Esophagus muscularis mucosa (tissue), 4 donors: Measurements from ENCODE around the gene SH2D5. TPM values are rescaled to one million over a fixed set of nuclear protein-coding genes. Genes with fewer than 3 reads are reported as not detected.
A peak's percentile ranks its signal among the peaks of the same experiment; 100 is the strongest.

Source experiments
- DNase-seq: peaks from one replicate; pipeline ENCODE4 v3.0.0-alpha.2; 2017; ENCODE audit errors: extremely low spot score
- H3K27ac ChIP-seq, 4 donors: fragments of 200-600 bp; sonication (generic); replicated peaks in 1 of 4; 1 replicate in 3 of 4; 2 replicates in 1 of 4; pipeline ENCODE4 v1.5.1; 2016 to 2019; ENCODE audit warnings: mild to moderate bottlenecking in 1 of 4
- H3K27me3 ChIP-seq, 4 donors: fragments of 200-600 bp; sonication (generic); one replicate each; pipeline versions ENCODE4 v1.5.1 to v1.6.0; 2016 to 2019
- H3K36me3 ChIP-seq, 4 donors: fragments of 200-600 bp; sonication (generic); one replicate each; pipeline ENCODE4 v1.5.1; 2016 to 2019
- H3K4me1 ChIP-seq, 4 donors: fragments of 200-600 bp; sonication (generic); one replicate each; pipeline ENCODE4 v1.5.1; 2016 to 2019
- H3K4me3 ChIP-seq, 4 donors: fragments of 200-600 bp; sonication (generic); 1 replicate in 2 of 4; 2 replicates in 2 of 4; pipeline ENCODE4 v1.5.1; 2016 to 2019; ENCODE audit warnings: mild to moderate bottlenecking in 4 of 4, moderate library complexity in 1 of 4
- H3K9me3 ChIP-seq, 4 donors: fragments of 200-600 bp; sonication (generic); 1 replicate in 3 of 4; 2 replicates in 1 of 4; pipeline ENCODE4 v1.5.1; 2016 to 2019
- EP300 ChIP-seq: sonication (generic); formaldehyde crosslinking; IDR thresholded peaks from one replicate; pipeline ENCODE4 v1.6.1; 2017; ENCODE audit warnings: antibody characterized with exemption
- POLR2A ChIP-seq: fragments of 450-650 bp; IDR thresholded peaks from one replicate; pipeline ENCODE4 v1.6.1; 2017; ENCODE audit warnings: antibody characterized with exemption, moderate library complexity, mild to moderate bottlenecking, low read depth
- POLR2AphosphoS5 ChIP-seq, 2 donors: sonication (generic); formaldehyde crosslinking; IDR thresholded peaks; one replicate each; pipeline ENCODE4 v1.6.1; 2017; ENCODE audit warnings: antibody characterized with exemption in 2 of 2
- WGBS: methylation state at CpG from one replicate; pipeline ENCODE4 v1.1.5; 2018; 5-methylcytosine and 5-hydroxymethylcytosine counted together
- intact Hi-C: fragments of 100-400 bp; cut with DNase I; formaldehyde crosslinking; loops from one replicate; pipeline ENCODE4 v1.15.1; 2023
- total RNA-seq, 4 donors: library from RNA; depleted of rRNA; stranded (reverse); fragments of >200 nt; gene quantifications; one replicate each; pipeline versions ENCODE4 v1.1.0 to v1.2.1, GENCODE V29; 2016
- TF ChIP-seq, protein P1 (sequence below), 3 experiments: fragments of 200-600 bp in 2 of 3; fragments of 450-650 bp in 1 of 3; sonication (generic) in 2 of 3; IDR thresholded peaks; one replicate each; pipeline ENCODE4 v1.5.1; 2017 to 2019; ENCODE audit warnings: antibody characterized with exemption in 3 of 3, mild to moderate bottlenecking in 2 of 3, moderate library complexity in 1 of 3

The SH2D5 gene
- total RNA-seq, 4 donors from 2014 or later, result 0.42 to 7.2 (median 1.7) TPM

DNA sequence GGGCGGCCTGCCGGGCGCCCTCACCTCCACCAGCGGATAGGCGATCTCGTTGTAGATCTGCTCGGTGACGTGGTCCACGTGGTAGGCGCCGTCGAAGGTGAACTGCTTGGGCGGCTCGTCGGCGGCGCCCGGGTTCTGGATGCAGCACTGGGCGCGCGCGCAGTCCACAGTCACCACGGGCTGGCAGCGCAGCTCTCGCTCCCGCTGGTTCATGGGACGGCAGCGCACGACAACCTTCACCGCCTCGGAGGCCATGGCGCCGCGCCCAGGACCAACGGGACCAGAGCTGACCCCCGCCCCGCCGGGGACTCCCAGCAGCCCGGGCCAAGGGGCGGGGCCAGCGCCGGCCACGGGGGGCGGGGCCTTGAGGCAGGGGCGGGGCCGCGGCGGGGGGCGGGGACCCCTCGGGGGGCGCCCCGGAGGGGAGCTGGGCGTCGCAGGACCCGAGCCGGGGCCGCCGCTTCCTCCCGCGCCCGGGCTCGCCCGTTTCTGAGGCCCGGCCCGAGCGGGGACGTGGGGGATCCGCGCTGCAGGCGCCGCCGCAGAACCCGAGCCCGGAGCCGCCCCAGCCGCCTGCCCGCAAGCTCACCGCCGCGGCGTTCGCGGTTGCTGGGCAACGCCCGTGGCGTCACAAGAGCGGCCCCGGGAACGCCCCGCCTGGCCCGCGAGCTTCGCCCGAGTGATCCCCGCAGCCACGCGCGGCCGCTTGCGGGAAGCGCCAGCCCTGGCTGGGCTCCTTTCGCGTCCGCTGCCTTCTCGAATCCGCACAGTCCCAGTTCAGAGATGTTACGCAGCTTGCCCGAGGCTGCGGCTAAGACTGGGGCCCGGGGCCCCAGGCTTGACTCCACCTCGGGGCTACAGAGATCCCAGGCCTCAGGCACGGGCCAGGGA lies 14.8 kb downstream of the SH2D5 start, which contains the start of gene KIF17:
KIF17 (minus strand) TSS at position 556 of the 891 bp plus-strand sequence; CDS start at position 255, 301 bp downstream.
- no peaks in the 10 kb centered on the region for H3K36me3 ChIP-seq
- peaks cover 0 to 23% (median 6%) of the 10 kb centered on the region in 4 donors for H3K27me3 ChIP-seq
- WGBS, result no CpG with 5 or more reads among the region's 112 CpGs
- peak within 1 kb of the TSS in 3 of 4 donors; percentile 28 to 54 (median 39) for H3K27ac ChIP-seq
- intact Hi-C loops, result no loop called here
- H3K4me1 ChIP-seq, result peaks cover 9 to 17% (median 12%) of the 10 kb centered on the region in 4 donors
- H3K9me3 ChIP-seq, result no peaks in the 10 kb centered on the region
- H3K4me3 ChIP-seq, result peak within 1 kb of the TSS; percentile 52 to 74 (median 57)
- DNase-seq, result no peak
- no peak for TF ChIP-seq POLR2AphosphoS5 (IDR thresholded peaks at IDR 0.05)
- TF ChIP-seq, protein P1, sequence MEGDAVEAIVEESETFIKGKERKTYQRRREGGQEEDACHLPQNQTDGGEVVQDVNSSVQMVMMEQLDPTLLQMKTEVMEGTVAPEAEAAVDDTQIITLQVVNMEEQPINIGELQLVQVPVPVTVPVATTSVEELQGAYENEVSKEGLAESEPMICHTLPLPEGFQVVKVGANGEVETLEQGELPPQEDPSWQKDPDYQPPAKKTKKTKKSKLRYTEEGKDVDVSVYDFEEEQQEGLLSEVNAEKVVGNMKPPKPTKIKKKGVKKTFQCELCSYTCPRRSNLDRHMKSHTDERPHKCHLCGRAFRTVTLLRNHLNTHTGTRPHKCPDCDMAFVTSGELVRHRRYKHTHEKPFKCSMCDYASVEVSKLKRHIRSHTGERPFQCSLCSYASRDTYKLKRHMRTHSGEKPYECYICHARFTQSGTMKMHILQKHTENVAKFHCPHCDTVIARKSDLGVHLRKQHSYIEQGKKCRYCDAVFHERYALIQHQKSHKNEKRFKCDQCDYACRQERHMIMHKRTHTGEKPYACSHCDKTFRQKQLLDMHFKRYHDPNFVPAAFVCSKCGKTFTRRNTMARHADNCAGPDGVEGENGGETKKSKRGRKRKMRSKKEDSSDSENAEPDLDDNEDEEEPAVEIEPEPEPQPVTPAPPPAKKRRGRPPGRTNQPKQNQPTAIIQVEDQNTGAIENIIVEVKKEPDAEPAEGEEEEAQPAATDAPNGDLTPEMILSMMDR (IDR thresholded peaks at IDR 0.05), result no peak

DNA sequence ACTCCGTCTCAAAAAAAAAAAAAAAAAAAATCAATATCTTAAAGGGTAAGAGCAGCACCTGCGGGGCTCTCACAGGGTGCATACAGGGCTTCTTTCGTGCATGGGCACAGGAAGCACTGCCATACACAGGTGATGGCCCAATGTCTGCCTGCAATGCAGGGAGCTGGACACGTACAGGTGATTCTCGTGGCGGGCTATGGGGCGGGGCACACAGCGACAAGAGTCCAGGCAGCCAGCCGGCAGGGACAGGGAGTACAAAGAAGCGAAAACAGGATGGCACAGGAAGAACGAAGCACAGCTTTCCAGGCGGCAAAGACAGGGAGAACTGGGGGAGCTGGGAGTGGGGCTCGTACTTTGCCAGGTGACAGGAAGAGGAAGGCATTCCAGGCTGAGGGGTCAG lies 16.3 kb downstream of the SH2D5 start:
- intact Hi-C loops, result no loop called here
- Histone ChIP-seq H3K27ac (no peak overlapping the region), H3K36me3 (no peaks in the 10 kb centered on the region), H3K4me1 (peaks cover 9 to 17% (median 12%) of the 10 kb centered on the region in 4 donors), H3K4me3 (no peak overlapping the region), H3K27me3 (peaks cover 0 to 34% (median 6%) of the 10 kb centered on the region in 4 donors), H3K9me3 (no peaks in the 10 kb centered on the region)
- no peak for TF ChIP-seq POLR2AphosphoS5 (IDR thresholded peaks at IDR 0.05)
- WGBS, result 90% methylated on average over 13 of the region's 13 CpGs
- no peak for DNase-seq

DNA sequence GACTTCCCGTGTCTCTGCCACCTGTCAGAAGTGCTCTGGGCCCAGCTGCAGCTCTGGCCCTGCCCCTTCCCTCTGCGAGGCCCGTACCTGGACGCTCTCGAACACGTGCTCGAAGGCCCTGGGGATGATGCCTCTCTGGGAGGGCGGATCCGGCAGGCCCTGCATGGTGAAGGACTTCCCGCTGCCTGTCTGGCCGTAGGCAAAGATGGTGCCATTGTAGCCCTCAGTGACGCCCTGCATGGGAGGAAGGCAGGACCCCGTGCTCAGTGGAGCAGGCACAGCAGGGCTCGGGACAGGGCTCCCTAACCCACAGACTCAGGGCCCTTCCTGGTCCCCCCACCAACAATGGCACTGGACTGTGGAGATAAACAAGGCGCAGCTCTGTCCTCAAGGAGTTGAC lies 17.1 kb downstream of the SH2D5 start:
- 93% methylated on average over 8 of the region's 15 CpGs for WGBS
- H3K36me3 ChIP-seq, result no peaks in the 10 kb centered on the region
- no peak for DNase-seq
- H3K9me3 ChIP-seq, result no peaks in the 10 kb centered on the region
- H3K27ac ChIP-seq, result no peak overlapping the region
- intact Hi-C loops, result no loop called here
- no peak overlapping the region for H3K4me3 ChIP-seq
- no peak for TF ChIP-seq EP300
- no peak for TF ChIP-seq POLR2AphosphoS5 (IDR thresholded peaks at IDR 0.05)
- TF ChIP-seq POLR2A, result no peak
- TF ChIP-seq, protein P1 (IDR thresholded peaks at IDR 0.05), result no peak
- peaks cover 0 to 41% (median 6%) of the 10 kb centered on the region in 4 donors for H3K27me3 ChIP-seq
- H3K4me1 ChIP-seq, result peaks cover 9 to 17% (median 12%) of the 10 kb centered on the region in 4 donors

DNA sequence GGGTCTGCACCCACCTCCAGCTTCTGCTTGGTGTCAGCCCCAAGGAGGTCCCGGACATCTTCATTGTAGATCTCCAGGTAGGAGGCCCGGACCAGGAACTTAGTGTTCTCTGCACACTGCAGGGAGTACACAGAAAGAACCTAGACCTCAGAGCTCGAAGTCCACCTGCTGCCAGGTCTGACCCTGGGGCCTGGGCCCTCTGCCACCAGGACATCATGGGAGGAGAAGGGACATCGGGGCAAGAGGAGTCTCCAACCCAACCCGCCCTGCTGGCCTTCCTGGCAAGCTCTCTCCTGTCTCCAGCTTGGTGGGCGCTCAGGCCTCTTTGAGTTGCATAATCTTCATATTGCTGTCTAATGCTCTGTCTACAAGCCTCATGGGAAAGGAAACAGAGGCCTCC lies 19.1 kb downstream of the SH2D5 start:
- H3K36me3 ChIP-seq, result no peaks in the 10 kb centered on the region
- H3K9me3 ChIP-seq, result no peaks in the 10 kb centered on the region
- intact Hi-C loops, result no loop called here
- DNase-seq, result no peak
- H3K27ac ChIP-seq, result no peak overlapping the region
- H3K4me1 ChIP-seq, result peaks cover 9 to 17% (median 12%) of the 10 kb centered on the region in 4 donors
- H3K4me3 ChIP-seq, result no peak overlapping the region
- TF ChIP-seq POLR2AphosphoS5 (IDR thresholded peaks at IDR 0.05), result no peak
- no peak for TF ChIP-seq EP300
- TF ChIP-seq POLR2A, result no peak
- TF ChIP-seq, protein P1 (IDR thresholded peaks at IDR 0.05), result no peak
- peaks cover 0 to 55% (median 6%) of the 10 kb centered on the region in 4 donors for H3K27me3 ChIP-seq
- 91% methylated on average over 6 of the region's 6 CpGs for WGBS

DNA sequence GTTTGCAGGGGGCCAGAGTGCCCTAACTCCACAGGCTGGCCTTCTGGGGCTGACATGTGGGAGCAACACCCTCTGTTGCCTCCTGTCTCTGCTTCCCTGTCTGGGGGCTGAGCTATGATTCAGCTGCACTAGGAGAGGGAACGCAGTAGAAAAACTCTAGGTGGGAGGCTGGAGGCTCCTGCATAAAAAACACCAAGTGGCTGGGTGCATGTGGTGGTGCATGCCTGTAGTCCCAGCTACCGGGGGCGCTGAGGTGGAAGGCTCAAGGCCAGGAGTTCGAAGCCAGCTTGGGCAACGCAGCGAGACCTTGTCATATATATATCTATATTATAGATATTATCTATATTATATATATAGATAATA lies 20.3 kb downstream of the SH2D5 start:
- H3K4me1 ChIP-seq, result peaks cover 2 to 6% (median 3%) of the 10 kb centered on the region in 4 donors
- no peak for DNase-seq
- H3K27me3 ChIP-seq, result peaks cover 0 to 54% (median 5%) of the 10 kb centered on the region in 4 donors
- TF ChIP-seq POLR2A (no peak), POLR2AphosphoS5 (IDR thresholded peaks at IDR 0.05) (no peak), EP300 (no peak)
- TF ChIP-seq, protein P1 (IDR thresholded peaks at IDR 0.05), result no peak
- WGBS, result 95% methylated on average over 6 of the region's 6 CpGs
- H3K27ac ChIP-seq, result no peak overlapping the region
- no peaks in the 10 kb centered on the region for H3K9me3 ChIP-seq
- H3K36me3 ChIP-seq, result no peaks in the 10 kb centered on the region
- intact Hi-C loops, result no loop called here
- H3K4me3 ChIP-seq, result no peak overlapping the region
